Occipital lobe (tissue), 2 donors: Measurements from ENCODE around the gene KRTAP5-4. TPM values are rescaled to one million over a fixed set of nuclear protein-coding genes. Genes with fewer than 3 reads are reported as not detected.

Source experiments
- DNase-seq: peaks from one replicate; lab custom pipeline; 2025; lab: John Stamatoyannopoulos, UW
- total RNA-seq: library from RNA; depleted of rRNA; stranded (reverse); fragments of >200 nt; gene quantifications from one replicate; pipeline ENCODE4 v1.2.3, GENCODE V29; 2014

KRTAP5-4 gene
- total RNA-seq, 1 donor from 2014 or later = not detected

DNA sequence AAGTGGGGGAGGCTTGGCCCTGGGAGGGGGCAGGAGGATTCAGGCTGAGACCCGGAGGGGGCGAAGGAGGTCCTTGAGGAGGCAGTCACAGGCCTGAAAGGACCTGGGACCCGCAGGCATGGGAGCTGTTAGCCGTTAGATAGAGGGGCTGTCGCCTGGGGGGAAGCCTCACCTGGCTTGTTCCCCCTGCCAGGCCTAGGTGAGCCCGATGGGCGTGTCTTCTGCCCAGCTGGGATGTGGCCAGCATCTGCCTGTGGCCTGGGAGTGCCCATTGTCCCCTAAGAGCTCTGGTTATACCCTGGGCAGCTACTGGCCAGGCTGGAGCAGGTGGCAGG lies 48.1 kb downstream of the KRTAP5-4 start:
- DNase-seq = no peak

DNA sequence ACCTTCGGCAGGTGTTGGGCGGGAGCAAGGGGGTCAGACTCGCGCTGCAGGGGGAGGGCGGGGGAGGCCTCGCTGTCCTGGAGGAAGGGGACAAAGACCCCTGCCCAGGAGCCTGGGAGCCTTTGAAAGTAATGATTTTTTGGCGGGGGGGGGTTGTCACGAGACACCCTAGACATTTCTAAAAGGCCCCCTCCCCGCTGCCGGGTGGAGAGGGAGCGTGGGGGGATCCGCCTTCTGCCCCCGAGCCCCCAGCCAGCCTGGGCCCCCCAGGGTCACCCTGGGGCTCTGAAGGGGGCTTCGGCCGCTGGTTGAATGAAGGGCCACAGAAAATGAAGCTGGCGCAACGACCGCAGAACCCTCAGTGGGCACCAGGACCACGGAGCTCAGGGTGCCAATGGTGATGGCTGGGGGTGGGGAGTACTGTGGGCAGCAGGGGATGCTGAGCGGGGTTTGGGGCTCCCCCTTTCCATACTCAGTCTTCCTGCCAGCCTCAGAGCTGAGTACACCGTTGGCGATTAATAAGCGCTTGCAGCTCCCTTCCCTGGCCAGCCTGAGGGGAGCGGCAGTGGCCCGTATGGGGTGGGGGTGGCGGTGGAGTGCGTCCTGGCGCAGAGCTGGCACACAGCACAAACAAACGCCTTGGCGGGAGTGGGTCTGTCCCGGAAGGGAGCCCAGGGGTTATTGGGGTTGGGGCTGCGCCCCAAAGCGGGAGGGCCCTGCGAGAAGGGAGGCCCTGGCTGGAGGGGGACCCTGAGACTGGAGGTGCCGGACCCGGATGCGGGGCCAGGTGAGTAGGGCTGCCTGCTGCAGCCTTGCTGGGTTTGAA lies 48.6 kb downstream of the KRTAP5-4 start:
- no peak for DNase-seq

DNA sequence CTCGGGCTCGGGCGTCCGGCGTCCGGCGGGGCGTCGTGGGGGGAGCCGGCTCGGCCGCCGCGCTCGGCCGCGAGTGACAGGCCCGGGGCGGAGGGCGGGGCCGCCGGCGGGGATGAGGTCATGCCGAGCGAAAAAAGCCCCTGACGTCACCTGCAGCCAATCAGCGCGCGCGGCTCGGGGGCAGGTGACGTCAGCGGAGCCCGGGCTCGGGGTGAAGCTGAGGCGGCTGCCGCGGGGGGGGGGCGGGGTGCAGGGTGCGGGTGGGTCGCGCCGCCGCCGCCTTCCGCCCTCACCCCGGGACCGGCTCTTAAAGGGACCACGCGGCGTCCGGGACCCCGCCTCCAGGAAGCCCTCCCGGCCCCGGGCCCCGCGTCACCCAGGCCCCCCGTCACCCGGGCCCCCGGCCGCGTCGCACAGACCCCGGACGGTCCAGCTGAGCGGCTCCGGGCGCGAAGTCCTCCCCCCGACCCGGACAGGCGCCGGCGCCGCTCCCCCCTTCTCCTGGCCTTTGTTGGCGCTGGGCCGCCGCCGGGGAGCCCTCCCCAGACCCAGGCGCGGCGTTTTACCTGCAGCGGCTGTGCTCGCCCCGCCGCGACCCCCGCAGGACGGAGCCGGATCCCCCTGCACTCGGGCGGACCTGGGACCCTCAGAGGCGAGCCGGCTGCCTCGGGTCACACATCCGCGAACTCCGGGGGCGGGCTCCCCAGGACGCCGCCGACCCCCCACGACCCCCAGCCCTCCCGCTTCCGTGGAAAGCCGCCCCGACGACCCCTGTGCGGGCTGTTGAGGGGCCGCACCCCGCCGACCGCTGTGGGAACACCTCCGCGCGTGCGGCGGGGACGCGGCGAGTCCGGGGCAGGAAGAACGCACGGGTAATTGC lies 49.5 kb downstream of the KRTAP5-4 start, which contains the start of gene DUSP8:
Gene DUSP8 (minus strand): TSS at position 75 of the 880 bp plus-strand sequence. CDS start 6,445 bp downstream, outside the sequence.
- peak; percentile 88 for DNase-seq

DNA sequence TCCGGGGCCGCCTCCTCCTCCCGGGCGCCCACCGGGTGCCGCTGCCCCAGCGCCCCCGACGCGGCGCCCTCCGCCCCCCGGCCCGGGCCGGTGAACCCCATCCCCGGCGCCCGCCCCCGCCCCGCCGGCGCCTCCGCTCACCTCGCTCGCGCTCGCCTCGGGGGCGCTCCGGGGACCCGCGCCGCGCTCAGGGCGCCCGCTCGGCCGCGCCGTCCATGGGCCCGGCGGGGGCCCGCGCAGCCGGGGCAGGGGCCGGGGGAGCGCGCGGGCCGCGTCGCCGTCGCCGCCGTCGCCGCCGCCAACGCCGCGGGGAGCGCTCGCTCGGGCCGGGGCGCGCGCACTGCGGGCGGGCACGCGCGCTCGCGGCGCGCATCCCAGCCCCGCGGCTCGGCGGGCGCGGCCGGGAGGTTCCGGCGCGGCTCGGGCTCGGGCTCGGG lies 50.2 kb downstream of the KRTAP5-4 start:
- DNase-seq = no peak

Other genes starting within 250 kb of the KRTAP5-4 start
- gene BRSK2, start 232.2 kb downstream of the KRTAP5-4 start, total RNA-seq = 32.8 TPM
- gene MOB2, start 135.4 kb downstream of the KRTAP5-4 start, total RNA-seq = 13.7 TPM
- gene DUSP8, start 49.9 kb downstream of the KRTAP5-4 start, total RNA-seq = 5.6 TPM
- not detected for gene KRTAP5-1, start 36.9 kb downstream of the KRTAP5-4 start, total RNA-seq
- gene KRTAP5-2, start 23.8 kb downstream of the KRTAP5-4 start, total RNA-seq = not detected
- not detected for gene KRTAP5-3, start 13.7 kb downstream of the KRTAP5-4 start, total RNA-seq
- not detected for gene KRTAP5-5, start 7.6 kb upstream of the KRTAP5-4 start, total RNA-seq
- not detected for gene KRTAP5-6, start 75.1 kb upstream of the KRTAP5-4 start, total RNA-seq
- gene IFITM10, start 128.5 kb upstream of the KRTAP5-4 start, total RNA-seq = 0.31 TPM
- gene CTSD, start 141.8 kb upstream of the KRTAP5-4 start, total RNA-seq = 35.9 TPM
- not detected for gene SYT8, start 212.9 kb upstream of the KRTAP5-4 start, total RNA-seq
- gene TNNI2, start 216.8 kb upstream of the KRTAP5-4 start, total RNA-seq = 0.62 TPM
- 0.47 TPM for gene LSP1, start 230.9 kb upstream of the KRTAP5-4 start, total RNA-seq